GM10847 (cell line): ENCODE results near the gene PSMA7.

Source experiments
- POLR2A ChIP-seq: IDR thresholded peaks from 2 replicates; pipeline ENCODE4 v1.6.1; 2011; ENCODE audit not compliant: insufficient read length; ENCODE audit errors: extremely low read depth

Gene PSMA7

DNA sequence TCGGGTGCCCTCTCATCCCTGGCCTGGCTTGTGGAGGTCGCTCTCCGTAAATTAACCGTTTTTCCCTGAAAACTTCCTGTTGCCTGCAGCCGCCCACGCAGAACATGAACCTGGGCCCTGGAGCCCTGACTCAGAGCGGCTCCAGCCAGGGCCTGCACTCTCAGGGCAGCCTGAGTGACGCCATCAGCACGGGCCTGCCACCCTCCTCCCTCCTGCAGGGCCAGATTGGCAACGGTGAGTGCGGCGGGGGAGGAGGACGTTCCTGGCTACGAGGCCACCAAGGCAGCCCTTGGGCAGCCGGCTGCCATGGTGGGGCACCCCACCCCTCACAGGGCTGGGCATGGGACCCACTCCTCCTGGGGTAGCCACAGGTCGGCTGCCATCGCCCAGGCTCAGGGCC lies 18.2 kb upstream of the PSMA7 start:
- no peak for TF ChIP-seq POLR2A

DNA sequence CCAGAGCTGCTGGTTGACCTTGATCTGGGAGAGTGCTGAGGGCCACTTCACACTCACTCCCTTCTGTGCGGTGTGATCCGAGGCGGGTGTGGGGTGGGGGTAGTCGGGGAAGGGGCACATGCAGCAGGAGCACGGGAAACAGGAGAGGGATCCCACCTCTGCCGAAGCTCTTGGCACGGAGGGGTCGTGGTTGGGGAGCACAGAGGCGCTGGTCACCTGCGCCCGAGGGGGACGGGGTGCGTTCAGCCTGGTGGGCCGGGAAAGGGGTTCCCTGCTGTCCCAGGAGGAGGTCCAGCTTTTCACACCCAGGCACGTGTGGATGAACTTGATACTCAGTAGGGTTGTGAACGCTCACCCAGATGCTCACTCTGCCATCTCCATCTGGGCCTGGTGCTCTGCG lies 17.7 kb upstream of the PSMA7 start:
- no peak for TF ChIP-seq POLR2A

DNA sequence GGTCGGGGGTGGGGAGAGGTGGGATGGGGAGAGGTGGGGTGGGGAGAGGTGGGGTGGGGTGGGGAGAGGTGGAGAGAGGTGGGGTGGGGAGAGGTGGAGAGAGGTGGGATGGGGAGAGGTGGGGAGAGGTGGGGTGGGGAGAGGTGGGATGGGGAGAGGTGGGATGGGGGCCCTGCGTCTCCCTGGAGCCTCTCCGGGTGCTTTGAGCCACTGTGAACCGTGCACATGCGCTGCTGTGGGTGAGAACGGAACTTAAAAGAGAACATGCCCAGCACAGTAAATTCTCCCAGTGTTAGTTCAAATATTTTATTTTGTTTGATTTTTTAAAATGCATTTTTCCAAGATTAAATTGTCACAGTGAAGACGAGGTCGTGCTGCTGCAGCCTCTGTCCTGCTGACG lies 17.1 kb upstream of the PSMA7 start:
- no peak for TF ChIP-seq POLR2A

DNA sequence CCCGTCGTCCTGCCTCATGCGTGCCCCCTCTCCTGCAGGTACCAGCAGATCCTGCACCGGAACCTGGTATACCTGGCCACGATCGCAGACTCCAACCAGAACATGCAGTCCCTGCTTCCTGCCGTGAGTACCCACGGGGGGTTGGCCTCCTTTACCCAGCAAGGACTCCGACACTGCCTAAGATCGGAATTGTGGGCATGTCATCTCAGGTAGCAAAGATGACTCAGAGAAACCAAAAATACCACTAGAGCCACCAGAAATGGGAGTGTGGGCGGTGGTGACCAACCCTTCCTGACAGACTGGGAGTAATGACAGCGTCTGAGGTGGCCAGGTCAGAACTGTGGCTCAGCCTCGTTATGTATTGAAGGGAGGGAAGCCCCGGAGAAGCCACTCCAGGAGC lies 16.6 kb upstream of the PSMA7 start:
- no peak for TF ChIP-seq POLR2A

DNA sequence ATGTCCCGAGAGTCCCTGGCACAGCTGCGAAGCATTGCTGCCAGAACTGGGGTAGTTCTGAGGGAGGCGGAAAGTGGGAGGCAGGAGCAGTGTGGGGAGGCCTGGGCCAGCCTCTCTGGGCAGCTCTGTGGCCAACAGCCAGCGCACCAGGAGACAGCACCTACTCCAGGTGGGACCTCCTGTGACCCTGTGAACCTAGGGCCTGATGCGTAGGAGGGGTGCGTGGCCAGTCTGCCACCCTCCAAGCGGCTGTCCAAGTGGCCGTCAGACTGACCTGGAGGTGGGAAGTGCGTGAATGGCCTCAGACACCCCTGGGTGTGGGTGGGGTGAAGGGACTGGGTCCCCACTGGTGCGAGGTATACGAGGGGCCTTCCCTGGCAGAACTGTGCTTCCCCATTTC lies 15.9 kb upstream of the PSMA7 start:
- no peak for TF ChIP-seq POLR2A

DNA sequence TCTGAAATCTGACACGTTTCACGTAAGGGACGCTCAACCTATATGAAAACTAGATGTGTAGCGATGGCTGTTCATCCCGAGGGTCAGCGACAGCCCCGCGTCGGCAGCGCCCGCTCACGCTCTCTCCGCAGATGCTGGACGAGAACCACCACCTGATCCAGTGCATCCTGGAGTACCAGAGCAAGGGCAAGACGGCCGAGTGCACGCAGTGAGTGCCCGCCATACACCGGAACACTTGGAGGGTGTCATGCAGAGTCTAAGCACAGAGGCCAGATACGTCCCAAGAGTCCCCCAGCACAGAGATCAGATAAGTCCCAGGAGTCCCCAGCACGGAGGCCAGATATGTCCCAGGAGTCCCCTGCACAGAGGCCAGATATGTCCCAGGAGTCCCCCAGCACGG lies 15.3 kb upstream of the PSMA7 start:
- TF ChIP-seq POLR2A: no peak

DNA sequence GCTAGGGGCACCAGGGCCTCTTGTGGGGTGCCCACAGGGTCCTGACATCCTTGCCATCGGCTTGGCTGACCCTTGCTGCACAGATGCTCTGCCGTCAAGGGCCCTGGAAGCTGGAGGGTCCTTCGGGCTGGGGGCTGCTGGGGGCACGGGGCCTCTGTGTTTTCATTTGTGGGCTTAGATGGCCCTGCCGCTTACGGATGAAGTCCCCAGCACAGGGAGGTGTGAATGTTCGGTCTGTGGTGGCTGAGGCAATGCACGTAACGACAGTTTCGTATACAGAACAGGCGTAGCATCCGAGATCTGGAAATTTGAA lies 14.8 kb upstream of the PSMA7 start:
- TF ChIP-seq POLR2A: no peak

DNA sequence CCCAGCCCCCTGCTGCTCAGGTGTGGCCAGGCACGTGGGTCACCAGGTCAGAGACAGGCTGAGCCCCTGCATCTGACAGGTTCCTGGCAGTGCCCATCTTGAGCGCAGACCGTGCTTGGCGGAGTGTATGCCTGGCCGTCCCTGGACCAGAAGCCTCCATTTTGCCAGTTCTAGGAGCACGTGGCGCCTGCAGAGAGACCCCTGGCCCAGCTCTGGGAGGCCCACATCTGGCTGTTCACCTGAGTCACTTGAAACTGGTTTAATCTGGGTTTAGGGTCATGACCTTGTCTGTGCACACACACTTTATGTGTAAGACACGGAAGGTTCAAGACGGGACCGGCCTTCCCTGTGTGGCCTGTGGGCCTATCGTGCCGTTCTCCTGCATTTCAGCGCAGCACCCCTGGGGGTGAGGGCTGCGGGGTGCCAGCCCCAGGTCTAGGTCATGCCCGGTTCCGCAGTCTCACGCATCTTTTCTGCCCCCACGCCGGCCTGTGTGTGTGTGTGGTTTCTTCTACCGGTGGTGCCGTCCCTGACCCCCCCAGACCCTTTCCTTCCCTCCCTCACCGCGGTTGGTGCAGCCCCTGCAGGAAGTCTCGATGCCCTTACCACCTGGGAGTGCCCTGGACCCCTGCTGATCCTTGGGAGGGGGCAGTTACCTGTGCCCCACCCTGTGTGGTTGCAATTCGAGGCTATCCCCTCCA lies 14.3 kb upstream of the PSMA7 start:
- no peak for TF ChIP-seq POLR2A

DNA sequence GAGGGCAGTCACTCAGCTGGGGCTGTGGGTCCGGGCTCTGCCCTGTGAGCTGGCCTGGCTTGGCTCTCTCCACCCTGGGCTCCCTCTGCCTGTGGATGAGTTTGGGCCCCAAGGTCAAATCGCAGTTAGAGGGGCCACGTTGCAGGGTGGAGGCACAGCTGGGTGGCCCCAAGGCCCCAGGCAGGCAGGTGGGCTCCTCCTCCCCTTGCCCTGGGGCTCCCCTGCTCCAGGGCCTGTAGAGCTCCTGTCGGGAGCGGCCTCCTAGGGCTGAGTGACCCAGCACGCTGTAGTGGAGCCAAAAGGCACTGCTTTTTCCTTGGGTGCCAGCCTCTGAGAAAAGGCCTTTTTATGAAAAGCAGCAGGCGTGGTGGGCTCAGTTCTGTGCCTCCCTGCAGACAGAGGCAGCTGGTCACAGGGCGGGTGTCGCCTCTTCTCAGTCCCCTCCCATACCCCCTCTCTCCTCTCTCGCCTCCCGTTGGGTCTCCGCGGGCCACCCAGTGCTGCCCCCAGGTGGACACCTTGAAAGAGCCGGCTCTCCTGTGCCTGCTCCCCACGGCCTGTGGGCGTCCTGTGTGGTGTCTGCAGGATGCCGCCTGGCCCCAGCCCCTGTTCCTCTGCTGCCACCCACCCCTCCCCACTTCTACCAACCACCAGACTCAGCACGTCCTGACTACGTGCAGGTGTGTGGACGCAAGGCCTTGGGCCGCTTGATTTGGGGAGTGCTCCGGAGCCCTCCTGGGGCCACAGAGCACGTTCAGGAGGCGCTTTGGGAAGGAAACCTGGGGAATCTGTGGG lies 13.6 kb upstream of the PSMA7 start:
- TF ChIP-seq POLR2A: no peak

DNA sequence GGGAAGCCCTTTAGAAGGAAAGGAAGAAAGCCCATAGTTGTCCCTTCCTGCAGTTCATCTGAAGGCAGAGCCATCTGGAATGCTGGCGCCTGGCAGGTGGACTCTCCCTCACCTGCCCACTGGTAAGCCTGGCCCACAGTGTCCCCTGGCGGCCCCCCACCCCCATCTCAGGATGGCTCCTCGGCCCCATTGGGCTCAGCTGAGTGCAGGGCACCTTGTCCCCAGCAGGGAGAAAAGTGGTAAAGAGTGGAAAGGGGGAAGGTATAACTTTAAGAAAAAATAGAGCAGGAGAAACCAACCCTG lies 13.0 kb upstream of the PSMA7 start:
- TF ChIP-seq POLR2A: no peak

DNA sequence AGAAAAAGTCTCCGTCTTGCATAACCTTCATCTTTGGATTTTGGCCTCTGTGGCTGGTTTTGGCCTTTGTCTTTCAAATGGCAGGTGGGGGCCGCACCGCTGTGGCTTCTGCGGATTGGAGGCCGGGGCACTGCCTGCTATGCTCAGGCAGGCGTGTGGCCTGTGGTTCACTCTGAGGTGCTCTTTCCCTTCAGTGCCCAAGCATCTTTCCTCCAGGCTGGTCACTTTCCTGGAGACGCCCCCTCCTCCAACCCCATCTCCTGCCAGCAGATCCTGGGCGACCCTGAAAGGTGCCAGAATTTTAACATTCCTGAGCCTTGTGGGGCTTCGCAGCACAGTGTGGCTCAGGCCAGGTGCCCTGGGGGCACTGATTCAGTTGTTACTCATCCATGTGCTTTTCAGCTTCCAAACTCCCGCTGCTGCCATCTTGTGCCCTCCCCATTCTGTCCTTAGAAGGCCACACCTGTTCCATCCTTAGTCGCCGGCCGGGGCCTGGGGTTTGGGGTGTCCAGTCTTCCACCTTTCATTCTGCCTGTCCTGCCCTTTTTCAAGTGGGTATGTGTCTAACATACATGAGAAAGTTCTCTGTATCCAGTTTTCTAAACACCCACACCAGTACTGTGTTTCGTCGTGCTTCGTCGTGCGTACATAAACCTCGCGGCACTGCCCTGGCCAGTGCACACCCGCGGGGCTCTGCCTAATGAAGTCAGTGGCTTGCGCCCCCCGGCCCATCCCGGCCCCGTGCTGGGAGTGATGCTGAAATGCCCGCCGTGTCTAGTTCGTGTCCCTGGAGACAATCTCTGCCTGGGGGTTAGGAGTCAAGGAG lies 12.4 kb upstream of the PSMA7 start:
- TF ChIP-seq POLR2A: no peak

DNA sequence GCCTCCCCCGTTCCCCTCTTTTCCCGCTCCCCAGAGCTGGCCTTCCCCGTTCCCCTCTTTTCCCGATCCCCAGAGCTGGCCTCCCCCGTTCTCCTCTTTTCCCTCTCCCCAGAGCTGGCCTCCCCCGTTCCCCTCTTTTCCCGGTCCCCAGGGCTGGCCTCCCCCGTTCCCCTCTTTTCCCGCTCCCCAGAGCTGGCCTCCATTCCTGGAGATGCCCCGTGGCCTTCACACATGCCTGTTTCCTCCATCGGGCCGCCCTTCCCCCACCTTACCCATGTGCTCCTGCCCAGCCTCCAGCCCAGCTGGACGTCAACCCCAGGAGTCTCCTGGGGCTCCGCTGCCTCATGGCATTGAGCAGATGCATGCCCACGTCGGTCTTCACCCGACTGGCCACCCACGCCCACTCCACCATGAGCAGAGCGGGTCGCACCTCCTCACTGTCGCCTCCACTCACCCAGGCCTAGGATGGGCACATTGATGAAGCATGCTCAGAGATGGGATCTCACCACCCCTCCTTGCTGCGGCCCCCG lies 8.7 kb upstream of the PSMA7 start:
- no peak for TF ChIP-seq POLR2A

DNA sequence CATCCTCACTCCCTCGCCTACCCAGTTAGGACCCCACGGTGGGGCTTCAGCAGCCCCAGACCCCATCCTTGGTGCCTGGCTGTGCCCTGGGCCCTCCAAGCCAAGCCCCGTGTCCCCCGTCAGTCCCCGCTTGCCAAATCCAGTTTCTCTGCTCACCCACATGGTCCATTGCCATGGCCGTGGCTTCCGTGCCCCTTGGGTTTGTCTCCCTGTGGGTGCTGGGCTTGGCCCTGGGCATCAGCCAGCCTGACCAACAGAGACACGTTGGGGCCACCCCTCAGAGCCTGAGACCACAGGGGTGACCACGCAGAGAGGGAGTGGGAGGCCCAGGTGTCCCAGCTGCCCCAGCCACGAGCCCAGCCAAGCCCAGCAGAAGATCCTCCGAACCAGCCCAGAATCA lies 8.0 kb upstream of the PSMA7 start:
- no peak for TF ChIP-seq POLR2A

DNA sequence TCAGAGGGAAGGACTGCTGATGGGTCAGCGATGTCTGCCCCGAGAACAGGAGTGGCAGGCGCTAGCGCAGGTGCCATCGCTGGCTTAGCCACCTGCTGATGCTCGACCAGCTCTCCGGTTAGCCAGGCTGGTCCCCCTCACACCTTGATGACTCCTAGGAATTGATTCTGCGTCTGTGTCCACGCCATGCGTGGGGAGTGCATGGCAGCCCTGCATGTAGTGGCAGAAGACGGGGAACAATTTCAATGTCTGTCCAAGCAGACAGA lies 7.0 kb upstream of the PSMA7 start:
- TF ChIP-seq POLR2A: no peak

DNA sequence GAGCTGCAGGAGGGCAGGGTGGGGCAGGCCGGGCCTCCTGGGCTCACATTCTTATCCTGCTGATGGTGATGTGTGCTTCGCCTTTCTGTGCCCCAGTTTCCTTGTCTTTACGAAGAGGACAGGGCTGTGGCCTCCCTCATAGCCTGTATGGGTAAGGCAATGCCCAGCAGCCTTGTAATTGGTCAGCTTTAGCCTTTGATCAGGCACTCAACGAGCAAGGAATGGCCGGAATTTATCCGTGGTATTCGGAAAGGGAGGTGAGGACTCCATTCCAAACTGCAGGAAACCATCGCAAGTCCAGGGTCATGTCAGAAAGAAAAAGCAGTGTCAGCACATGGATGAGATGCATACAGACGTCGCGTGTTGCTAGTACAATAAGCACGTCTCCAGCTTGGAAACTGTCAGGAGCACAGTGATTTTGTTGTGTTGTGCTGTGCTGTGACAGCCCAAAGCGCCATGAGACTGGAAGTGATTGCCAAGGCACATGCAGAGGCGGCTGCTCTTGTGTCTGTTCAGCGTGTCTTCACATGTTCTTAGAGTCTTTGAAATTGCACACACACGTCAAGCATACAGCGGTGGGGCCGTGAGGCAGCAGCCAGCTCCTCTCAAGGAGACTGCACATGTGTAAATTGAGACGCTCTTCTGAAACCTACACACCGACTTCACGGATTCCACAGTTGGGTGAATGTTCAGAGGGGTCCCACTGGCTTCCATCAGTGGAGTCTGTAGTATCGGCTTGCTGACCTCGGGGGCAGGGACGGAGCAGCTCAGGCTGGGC lies 6.5 kb upstream of the PSMA7 start:
- TF ChIP-seq POLR2A: no peak

DNA sequence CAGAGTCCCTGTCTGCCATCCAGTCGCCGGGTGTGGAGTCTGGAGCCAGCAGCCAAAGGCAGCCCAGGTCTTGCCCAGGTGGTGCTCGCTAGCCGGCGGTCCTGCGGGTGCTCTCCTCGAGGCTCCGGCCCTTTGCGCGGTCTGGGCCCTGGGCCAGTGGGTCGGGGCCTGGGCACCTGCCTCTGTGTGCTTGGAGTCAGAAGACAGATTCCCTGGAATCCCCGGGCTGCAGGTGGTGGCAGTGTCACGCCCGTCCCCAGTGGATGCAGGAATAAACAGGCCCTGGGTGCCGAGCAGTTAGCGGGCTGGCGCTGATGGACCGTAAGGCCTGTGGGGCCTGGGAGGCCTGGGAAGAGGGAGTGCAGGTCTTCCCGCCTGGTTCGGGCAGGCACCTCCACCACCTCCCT lies 5.7 kb upstream of the PSMA7 start:
- no peak for TF ChIP-seq POLR2A

DNA sequence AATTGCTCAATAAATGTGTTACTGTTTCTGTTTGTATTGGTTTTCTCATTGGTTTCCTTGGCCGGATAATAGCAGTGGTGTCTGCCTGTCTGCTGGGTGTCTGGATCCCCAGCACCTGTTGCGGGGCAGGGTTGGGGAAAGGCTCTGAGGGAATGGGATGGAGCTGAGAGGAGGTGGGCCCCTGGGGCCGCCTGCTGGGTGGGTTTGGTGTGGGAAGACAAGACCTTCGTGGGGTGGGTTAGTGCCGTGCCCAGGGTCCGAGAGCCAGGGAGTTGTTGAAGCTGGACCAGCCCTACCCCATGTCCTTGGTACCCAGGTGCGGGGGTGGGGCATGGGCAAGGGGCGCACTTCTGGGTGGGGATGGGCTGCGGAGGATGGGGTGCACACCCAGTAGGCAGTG lies 4.3 kb upstream of the PSMA7 start:
- no peak for TF ChIP-seq POLR2A
